Esophagus squamous epithelium (tissue), 5 donors: ENCODE measurements around the gene WNT9A. TPM values are rescaled to one million over a fixed set of nuclear protein-coding genes. Genes with fewer than 3 reads are reported as not detected.

Experiments
- DNase-seq: peaks from one replicate; lab custom pipeline; 2025; lab: John Stamatoyannopoulos, UW
- H3K27ac ChIP-seq, 4 donors: fragments of 200-600 bp; sonication (generic); one replicate each; pipeline ENCODE4 v1.5.1; 2016 to 2019; ENCODE audit warnings: mild to moderate bottlenecking in 1 of 4
- H3K27me3 ChIP-seq, 4 donors: fragments of 200-600 bp; sonication (generic); 1 replicate in 3 of 4; 2 replicates in 1 of 4; pipeline versions ENCODE4 v1.5.1 to v1.6.0; 2017 to 2021; ENCODE audit warnings: antibody characterized with exemption in 1 of 4
- H3K36me3 ChIP-seq, 3 donors: fragments of 200-600 bp; sonication (generic); one replicate each; pipeline ENCODE4 v1.5.1; 2016 to 2019
- H3K4me1 ChIP-seq, 3 donors: fragments of 200-600 bp; sonication (generic); one replicate each; pipeline ENCODE4 v1.5.1; 2017 to 2019
- H3K4me3 ChIP-seq, 4 donors: fragments of 200-600 bp; sonication (generic); 1 replicate in 3 of 4; 2 replicates in 1 of 4; pipeline ENCODE4 v1.5.1; 2016 to 2019; ENCODE audit warnings: mild to moderate bottlenecking in 2 of 4, moderate library complexity in 1 of 4
- H3K9me3 ChIP-seq, 3 donors: fragments of 200-600 bp; sonication (generic); one replicate each; pipeline ENCODE4 v1.5.1; 2016 to 2019
- CTCF ChIP-seq, 6 experiments: fragments of 450-650 bp in 4 of 6; fragments of 200-600 bp in 2 of 6; sonication (generic) in 2 of 6; IDR thresholded peaks; one replicate each; pipeline ENCODE4 v1.5.1; 2016 to 2019; ENCODE audit warnings: antibody characterized with exemption in 6 of 6, mild to moderate bottlenecking in 4 of 6, moderate library complexity in 4 of 6
- POLR2A ChIP-seq, 4 donors: fragments of 450-650 bp; IDR thresholded peaks; one replicate each; pipeline ENCODE4 v1.6.1; 2017; ENCODE audit warnings: antibody characterized with exemption in 4 of 4, mild to moderate bottlenecking in 4 of 4, moderate library complexity in 3 of 4
- WGBS, 2 donors: methylation state at CpG; one replicate each; pipeline ENCODE4 v1.1.5; 2018; 5-methylcytosine and 5-hydroxymethylcytosine counted together
- intact Hi-C: fragments of 100-400 bp; cut with DNase I; formaldehyde crosslinking; loops from one replicate; pipeline ENCODE4 v1.15.0; 2022
- total RNA-seq, 4 donors: library from RNA; depleted of rRNA; stranded (reverse); fragments of >200 nt; gene quantifications; one replicate each; pipeline ENCODE4 v1.1.0, GENCODE V29; 2016
- donor health status: DM: yes; HTN: yes; CAD: no.

Gene WNT9A
- total RNA-seq, 4 donors from 2014 or later, result 1.7 to 5.9 (median 2.8) TPM

GRCh38 chr1:227939791-227940771 is 7.7 kb downstream of the WNT9A start:
- Histone ChIP-seq H3K4me1 (peaks cover 8 to 60% (median 17%) of the 10 kb centered on the region in 3 donors), H3K36me3 (peaks cover 0 to 15% (median 0%) of the 10 kb centered on the region in 3 donors), H3K27me3 (no peaks in the 10 kb centered on the region), H3K4me3 (no peak overlapping the region), H3K27ac (no peak overlapping the region), H3K9me3 (peaks cover 0 to 5% (median 5%) of the 10 kb centered on the region in 3 donors)
- intact Hi-C loops, result no loop called here
- TF ChIP-seq CTCF (IDR thresholded peaks at IDR 0.05), result no peak
- TF ChIP-seq POLR2A (IDR thresholded peaks at IDR 0.05), result no peak
- WGBS, 2 donors, result 67 to 90% methylated on average over 4 to 6 of the region's 20 CpGs
- no peak for DNase-seq

- DNase-seq, result no peak
- Histone ChIP-seq H3K36me3 (peaks cover 0 to 15% (median 0%) of the 10 kb centered on the region in 3 donors), H3K4me1 (peaks cover 7 to 57% (median 12%) of the 10 kb centered on the region in 3 donors), H3K4me3 (no peak overlapping the region), H3K27me3 (no peaks in the 10 kb centered on the region), H3K9me3 (peaks cover 0 to 6% (median 6%) of the 10 kb centered on the region in 3 donors), H3K27ac (no peak overlapping the region)
- no peak for TF ChIP-seq POLR2A (IDR thresholded peaks at IDR 0.05)
- no peak for TF ChIP-seq CTCF (IDR thresholded peaks at IDR 0.05)
- intact Hi-C loops, result no loop called here
- WGBS, 2 donors, result 64 to 95% methylated on average over 6 to 9 of the region's 27 CpGs
These were observed 8.6 kb downstream of the WNT9A start for GRCh38 chr1:227938911-227939790.

GRCh38 chr1:227938276-227938675 is 9.5 kb downstream of the WNT9A start:
- WGBS, 2 donors, result 82 to 88% methylated on average over 10 of the region's 10 CpGs
- Histone ChIP-seq H3K4me1 (peaks cover 7 to 56% (median 12%) of the 10 kb centered on the region in 3 donors), H3K4me3 (no peak overlapping the region), H3K9me3 (peaks cover 0 to 6% (median 6%) of the 10 kb centered on the region in 3 donors), H3K36me3 (peaks cover 0 to 15% (median 0%) of the 10 kb centered on the region in 3 donors), H3K27me3 (no peaks in the 10 kb centered on the region), H3K27ac (no peak overlapping the region)
- intact Hi-C loops, result no loop called here
- TF ChIP-seq CTCF (IDR thresholded peaks at IDR 0.05), result no peak
- no peak for TF ChIP-seq POLR2A (IDR thresholded peaks at IDR 0.05)
- no peak for DNase-seq

- Histone ChIP-seq H3K4me3 (no peak overlapping the region), H3K4me1 (peaks cover 7 to 52% (median 12%) of the 10 kb centered on the region in 3 donors), H3K27ac (no peak overlapping the region), H3K27me3 (no peaks in the 10 kb centered on the region), H3K9me3 (peaks cover 0 to 6% (median 6%) of the 10 kb centered on the region in 3 donors), H3K36me3 (peaks cover 0 to 15% (median 0%) of the 10 kb centered on the region in 3 donors)
- DNase-seq, result no peak
- intact Hi-C loops, result no loop called here
- TF ChIP-seq CTCF (IDR thresholded peaks at IDR 0.05) (no peak), POLR2A (IDR thresholded peaks at IDR 0.05) (no peak)
- WGBS, 2 donors, result 63 to 74% methylated on average over 1 to 3 of the region's 7 CpGs
These were observed 9.9 kb downstream of the WNT9A start for GRCh38 chr1:227937838-227938145.
